Trophoblast cell (in vitro differentiated cells and primary cell): Measurements from ENCODE around the gene CARF.
A peak's percentile ranks its signal among the peaks of the same experiment; 100 is the strongest.

Experiments
- DNase-seq, 2 donors: peaks; one replicate each; pipeline ENCODE4 v3.0.0-alpha.2; 2016
- H2AFZ ChIP-seq: 2 replicates; pipeline ENCODE4 v1.6.1; 2013; ENCODE audit warnings: low read length, moderate library complexity, mild to moderate bottlenecking; ENCODE audit not compliant: insufficient read depth, poor library complexity
- H2AK5ac ChIP-seq: 2 replicates; pipeline ENCODE4 v1.6.1; 2013; ENCODE audit warnings: mild to moderate bottlenecking, low read length
- H2BK120ac ChIP-seq: 2 replicates; pipeline ENCODE4 v1.6.1; 2013; ENCODE audit warnings: low read length, mild to moderate bottlenecking, moderate library complexity; ENCODE audit not compliant: insufficient read depth, poor library complexity
- H2BK12ac ChIP-seq: 2 replicates; pipeline ENCODE4 v1.6.1; 2013; ENCODE audit warnings: mild to moderate bottlenecking, low read length, moderate library complexity
- H2BK5ac ChIP-seq: 2 replicates; pipeline ENCODE4 v1.6.1; 2013; ENCODE audit warnings: low read length, low read depth, moderate library complexity, mild to moderate bottlenecking; ENCODE audit not compliant: poor library complexity
- H3K14ac ChIP-seq: 2 replicates; pipeline ENCODE4 v1.6.1; 2013; ENCODE audit warnings: mild to moderate bottlenecking, low read length
- H3K18ac ChIP-seq: 2 replicates; pipeline ENCODE4 v1.6.1; 2013; ENCODE audit warnings: mild to moderate bottlenecking, low read length
- H3K23ac ChIP-seq: 2 replicates; pipeline ENCODE4 v1.6.1; 2013; ENCODE audit warnings: low read length
- H3K27ac ChIP-seq: 2 replicates; pipeline ENCODE4 v1.5.1; 2013; ENCODE audit warnings: low read depth, mild to moderate bottlenecking, inconsistent platforms, low read length, moderate library complexity
- H3K27me3 ChIP-seq: 2 replicates; pipeline ENCODE4 v1.6.1; 2013; ENCODE audit warnings: inconsistent platforms, mild to moderate bottlenecking, low read length, moderate library complexity; ENCODE audit not compliant: insufficient read depth
- H3K36me3 ChIP-seq, 2 experiments: 1 replicate in 1 of 2; 2 replicates in 1 of 2; pipeline ENCODE4 v1.6.1; 2013; ENCODE audit warnings: low read length in 2 of 2, mild to moderate bottlenecking in 2 of 2, moderate library complexity in 1 of 2; ENCODE audit not compliant: insufficient read depth in 2 of 2, control insufficient read depth in 1 of 2
- H3K4ac ChIP-seq: 2 replicates; pipeline ENCODE4 v1.6.1; 2013; ENCODE audit warnings: low read depth, mild to moderate bottlenecking, low read length, moderate library complexity
- H3K4me1 ChIP-seq, 2 experiments: 1 replicate in 1 of 2; 2 replicates in 1 of 2; pipeline ENCODE4 v1.6.1; 2013; ENCODE audit warnings: low read length in 2 of 2, mild to moderate bottlenecking in 2 of 2, moderate library complexity in 1 of 2; ENCODE audit not compliant: insufficient read depth in 2 of 2, control insufficient read depth in 1 of 2
- H3K4me2 ChIP-seq: 2 replicates; pipeline ENCODE4 v1.6.1; 2013; ENCODE audit warnings: inconsistent platforms, mild to moderate bottlenecking, low read length, moderate library complexity
- H3K4me3 ChIP-seq: 2 replicates; pipeline ENCODE4 v1.5.1; 2013; ENCODE audit warnings: mild to moderate bottlenecking, low read depth, low read length, inconsistent platforms
- H3K79me1 ChIP-seq: one replicate; pipeline ENCODE4 v1.6.1; 2013; ENCODE audit warnings: low read length
- H3K79me2 ChIP-seq: 2 replicates; pipeline ENCODE4 v1.6.1; 2013; ENCODE audit warnings: low read length, mild to moderate bottlenecking; ENCODE audit not compliant: control insufficient read depth, insufficient read depth, poor library complexity
- H3K9ac ChIP-seq: 2 replicates; pipeline ENCODE4 v1.6.1; 2013; ENCODE audit warnings: mild to moderate bottlenecking, low read length
- H3K9me3 ChIP-seq: 2 replicates; pipeline ENCODE4 v1.6.1; 2013; ENCODE audit warnings: low read depth, mild to moderate bottlenecking, control low read depth, inconsistent platforms, low read length; ENCODE audit not compliant: insufficient read depth
- H4K12ac ChIP-seq: 2 replicates; pipeline ENCODE4 v1.6.1; 2013; ENCODE audit warnings: low read depth, mild to moderate bottlenecking, low read length, moderate library complexity
- H4K8ac ChIP-seq: 2 replicates; pipeline ENCODE4 v1.6.1; 2013; ENCODE audit warnings: low read depth, mild to moderate bottlenecking, low read length, moderate library complexity
- H4K91ac ChIP-seq: one replicate; pipeline ENCODE4 v1.6.1; 2013; ENCODE audit warnings: low read depth, mild to moderate bottlenecking, low read length, moderate library complexity
- WGBS: extraction: QIAGEN DNeasy Blood & Tissue Kit; methylation state at CpG from one replicate; pipeline ENCODE4 v1.1.7; 2013; ENCODE audit warnings: missing lambda C conversion rate; ENCODE audit not compliant: insufficient read length, insufficient coverage; ENCODE audit errors: extremely low coverage; 5-methylcytosine and 5-hydroxymethylcytosine counted together

Gene CARF

DNA sequence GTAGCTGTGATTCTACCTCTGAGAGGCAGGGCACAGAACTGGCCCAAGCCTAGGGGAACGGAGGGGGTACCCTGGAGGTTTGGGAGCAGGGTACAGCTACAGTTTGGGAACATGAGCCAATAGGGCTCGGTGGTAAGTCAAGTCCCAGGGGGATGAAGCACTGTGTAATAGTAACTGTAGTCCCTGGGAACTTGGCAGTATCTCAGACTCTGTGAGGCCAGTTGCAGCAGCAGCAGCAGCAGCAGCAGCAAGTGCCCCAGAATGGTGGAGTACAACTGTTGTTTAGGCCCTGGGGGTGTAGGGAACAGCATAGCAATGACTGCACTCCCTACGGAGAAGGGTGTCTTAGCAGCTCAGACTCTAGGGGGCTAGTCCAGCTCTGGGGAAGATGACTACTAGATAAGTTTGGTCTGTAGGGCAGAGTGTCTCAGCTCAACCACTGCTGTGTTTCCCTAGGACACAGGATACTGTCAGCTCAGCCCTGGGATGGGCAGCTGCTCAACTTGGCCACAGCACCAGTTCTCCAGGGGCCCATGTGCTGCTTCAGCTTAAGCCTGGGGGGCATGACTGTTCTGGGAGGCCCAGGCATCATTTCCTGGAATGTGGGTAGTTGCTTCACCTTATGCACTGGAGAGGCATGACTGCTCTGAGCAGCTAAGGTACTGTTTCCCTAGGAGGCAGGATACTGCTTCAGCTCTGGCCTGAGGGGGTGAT lies 20.5 kb downstream of the CARF start:
- H3K9ac ChIP-seq = no peak overlapping the region
- H3K4me1 ChIP-seq = peaks cover 11 to 13% of the 10 kb centered on the region in 2 experiments
- no peak overlapping the region for H4K12ac ChIP-seq
- H2AK5ac ChIP-seq = no peak overlapping the region
- DNase-seq = peak; percentile 93 to 94
- H2BK120ac ChIP-seq = no peak overlapping the region
- H3K79me2 ChIP-seq = no peaks in the 10 kb centered on the region
- peaks cover 7% of the 10 kb centered on the region for H3K79me1 ChIP-seq
- no peak overlapping the region for H4K8ac ChIP-seq
- H3K14ac ChIP-seq = no peak overlapping the region
- peak overlapping the region; percentile 56 for H3K27ac ChIP-seq
- peak overlapping the region; percentile 20 for H4K91ac ChIP-seq
- H2AFZ ChIP-seq = peak overlapping the region; percentile 15
- H2BK12ac ChIP-seq = no peak overlapping the region
- H3K4me3 ChIP-seq = no peak overlapping the region
- no peaks in the 10 kb centered on the region for H3K36me3 ChIP-seq
- H3K4ac ChIP-seq = no peak overlapping the region
- H3K4me2 ChIP-seq = no peak overlapping the region
- WGBS = no CpG with 5 or more reads among the region's 3 CpGs
- H2BK5ac ChIP-seq = no peak overlapping the region
- no peaks in the 10 kb centered on the region for H3K27me3 ChIP-seq
- H3K18ac ChIP-seq = no peak overlapping the region
- H3K23ac ChIP-seq = no peak overlapping the region
- H3K9me3 ChIP-seq = no peaks in the 10 kb centered on the region

DNA sequence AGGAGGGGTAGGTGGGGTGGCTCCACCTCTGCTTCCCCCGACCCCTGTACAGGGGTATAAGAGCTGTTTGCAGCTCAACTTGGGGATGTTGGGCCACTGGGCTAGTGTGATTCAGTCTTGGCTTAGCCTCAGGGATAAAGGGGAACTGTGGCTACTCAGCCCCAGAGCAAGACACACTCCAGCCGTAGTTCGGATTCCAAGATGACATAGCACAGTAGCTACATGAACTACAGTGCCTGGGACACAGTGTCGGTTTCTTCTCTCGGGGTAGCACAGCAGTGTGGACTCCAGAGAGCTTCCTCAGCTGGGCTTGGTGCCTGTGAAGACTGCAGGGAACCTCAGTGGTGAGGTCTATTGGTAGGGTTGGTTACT lies 21.1 kb downstream of the CARF start:
- Histone ChIP-seq H3K4me3 (no peak overlapping the region), H3K27ac (peak overlapping the region; percentile 56), H3K79me2 (no peaks in the 10 kb centered on the region), H3K23ac (no peak overlapping the region), H3K14ac (peak overlapping the region; percentile 42), H2AFZ (peak overlapping the region; percentile 15), H2BK120ac (peak overlapping the region; percentile 56), H3K79me1 (peaks cover 7% of the 10 kb centered on the region), H4K12ac (peak overlapping the region; percentile 64), H2AK5ac (no peak overlapping the region), H3K36me3 (no peaks in the 10 kb centered on the region), H3K18ac (no peak overlapping the region), H3K27me3 (no peaks in the 10 kb centered on the region), H3K4me2 (no peak overlapping the region), H4K8ac (peak overlapping the region; percentile 17), H3K9ac (no peak overlapping the region), H2BK5ac (peak overlapping the region; percentile 6), H4K91ac (peak overlapping the region; percentile 19), H3K4me1 (peaks cover 11 to 13% of the 10 kb centered on the region in 2 experiments), H3K9me3 (no peaks in the 10 kb centered on the region), H2BK12ac (peak overlapping the region; percentile 63), H3K4ac (no peak overlapping the region)
- no CpG with 5 or more reads among the region's 5 CpGs for whole genome bisulfite sequencing
- peak; percentile 82 to 93 for DNase-seq

DNA sequence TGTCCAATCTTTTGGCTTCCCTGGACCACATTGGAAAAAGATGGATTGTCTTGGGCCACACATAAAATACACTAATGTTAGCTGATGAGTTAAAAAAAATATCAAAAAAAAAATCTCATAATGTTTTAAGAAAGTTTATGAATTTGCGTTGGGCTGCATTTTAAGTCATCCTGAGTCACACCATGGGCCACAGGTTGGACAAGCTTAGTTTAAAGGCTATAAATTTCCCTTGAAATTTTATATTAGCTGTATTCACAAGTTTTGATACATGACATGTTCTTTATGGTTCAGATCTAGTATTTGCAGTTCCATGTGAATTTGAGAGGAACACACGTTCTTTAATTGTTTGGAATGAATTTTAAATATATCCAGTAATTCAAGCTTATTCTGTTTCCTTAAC lies 21.9 kb downstream of the CARF start:
- no peak overlapping the region for H2BK120ac ChIP-seq
- no peak overlapping the region for H4K8ac ChIP-seq
- no peak overlapping the region for H3K18ac ChIP-seq
- no peak overlapping the region for H4K91ac ChIP-seq
- no peaks in the 10 kb centered on the region for H3K27me3 ChIP-seq
- H2AK5ac ChIP-seq = no peak overlapping the region
- peaks cover 7% of the 10 kb centered on the region for H3K79me1 ChIP-seq
- H2BK5ac ChIP-seq = no peak overlapping the region
- no CpG with 5 or more reads among the region's 2 CpGs for WGBS
- no peak overlapping the region for H4K12ac ChIP-seq
- H3K36me3 ChIP-seq = no peaks in the 10 kb centered on the region
- H2AFZ ChIP-seq = no peak overlapping the region
- no peak overlapping the region for H3K27ac ChIP-seq
- H3K14ac ChIP-seq = no peak overlapping the region
- peak in 1 of 2 donors; percentile 48 for DNase-seq
- H3K4me2 ChIP-seq = no peak overlapping the region
- no peak overlapping the region for H3K9ac ChIP-seq
- H3K4me1 ChIP-seq = peaks cover 11 to 13% of the 10 kb centered on the region in 2 experiments
- no peaks in the 10 kb centered on the region for H3K79me2 ChIP-seq
- no peak overlapping the region for H3K4ac ChIP-seq
- no peak overlapping the region for H3K23ac ChIP-seq
- no peak overlapping the region for H2BK12ac ChIP-seq
- no peaks in the 10 kb centered on the region for H3K9me3 ChIP-seq
- H3K4me3 ChIP-seq = no peak overlapping the region

- Histone ChIP-seq H2BK5ac (no peak overlapping the region), H3K4me1 (peaks cover 11 to 13% of the 10 kb centered on the region in 2 experiments), H2BK12ac (no peak overlapping the region), H3K27ac (no peak overlapping the region), H4K12ac (no peak overlapping the region), H3K23ac (no peak overlapping the region), H3K36me3 (no peaks in the 10 kb centered on the region), H2BK120ac (no peak overlapping the region), H3K14ac (no peak overlapping the region), H4K8ac (no peak overlapping the region), H4K91ac (no peak overlapping the region), H3K79me1 (peaks cover 7% of the 10 kb centered on the region), H3K4me2 (no peak overlapping the region), H3K27me3 (no peaks in the 10 kb centered on the region), H3K4me3 (no peak overlapping the region), H3K79me2 (no peaks in the 10 kb centered on the region), H3K4ac (no peak overlapping the region), H3K18ac (no peak overlapping the region), H3K9ac (no peak overlapping the region), H2AK5ac (no peak overlapping the region), H3K9me3 (no peaks in the 10 kb centered on the region), H2AFZ (no peak overlapping the region)
- no CpG with 5 or more reads among the region's 2 CpGs for WGBS
- peak; percentile 95 for DNase-seq
Measured at GRCh38 chr2:202934456-202934855, 22.4 kb downstream of the CARF start.
